LoVo (cell line): ENCODE results near the gene GDPD4.

ENCODE experiments used
- DNase-seq: peaks from one replicate; pipeline ENCODE4 v3.0.0-alpha.2; 2016; ENCODE audit warnings: low spot score

GDPD4 gene

GRCh38 chr11:77294040-77294439 is 7.4 kb downstream of the GDPD4 start:
- DNase-seq = no peak

- DNase-seq = no peak
These were observed 11.7 kb downstream of the GDPD4 start for GRCh38 chr11:77289737-77290136.

- no peak for DNase-seq
These were observed 13.7 kb downstream of the GDPD4 start for GRCh38 chr11:77287615-77288273.

GRCh38 chr11:77287136-77287535 is 14.3 kb downstream of the GDPD4 start:
- DNase-seq = no peak

- no peak for DNase-seq
These were observed 16.7 kb downstream of the GDPD4 start for GRCh38 chr11:77284476-77285468.

- no peak for DNase-seq
These were observed 18.4 kb downstream of the GDPD4 start for GRCh38 chr11:77283101-77283500.

GRCh38 chr11:77278595-77279506 is 22.6 kb downstream of the GDPD4 start:
- DNase-seq = no peak

- DNase-seq = no peak
These were observed 25.2 kb downstream of the GDPD4 start for GRCh38 chr11:77276271-77276670.

GRCh38 chr11:77270921-77271320 is 30.6 kb downstream of the GDPD4 start:
- no peak for DNase-seq

GRCh38 chr11:77269484-77270123 is 31.9 kb downstream of the GDPD4 start:
- no peak for DNase-seq

GRCh38 chr11:77267962-77268361 is 33.5 kb downstream of the GDPD4 start:
- DNase-seq = no peak

- DNase-seq = no peak
These were observed 34.7 kb downstream of the GDPD4 start for GRCh38 chr11:77266766-77267165.

- no peak for DNase-seq
These were observed 38.7 kb downstream of the GDPD4 start for GRCh38 chr11:77262803-77263202.

- DNase-seq = no peak
These were observed 41.8 kb downstream of the GDPD4 start for GRCh38 chr11:77259641-77260040.

GRCh38 chr11:77253690-77254089 is 47.8 kb downstream of the GDPD4 start:
- no peak for DNase-seq

- DNase-seq = no peak
These were observed 48.8 kb downstream of the GDPD4 start for GRCh38 chr11:77252555-77253270.

GRCh38 chr11:77250881-77251640 is 50.4 kb downstream of the GDPD4 start:
- peak; percentile 13 for DNase-seq

GRCh38 chr11:77249427-77249826 is 52.1 kb downstream of the GDPD4 start:
- DNase-seq = no peak

GRCh38 chr11:77244277-77245027 is 57.0 kb downstream of the GDPD4 start:
- peak; percentile 45 for DNase-seq
